Memory B cell (primary cell): Measurements from ENCODE around the gene GFPT1.

Experiments
- ATAC-seq: fragments of 150-1000 bp; cut with Tn5 transposase; 2 replicates; pipeline ENCODE4 v1.10.0; 2021; ENCODE audit warnings: low read depth, mild to moderate bottlenecking, moderate library complexity
- DNase-seq, 2 donors: peaks; one replicate each; pipeline ENCODE4 v3.0.0; 2022; ENCODE audit warnings: low spot score in 2 of 2
- H3K27ac Mint-ChIP-seq: one replicate; pipeline ENCODE4 v1.8.0; 2022; ENCODE audit warnings: mild to moderate bottlenecking, moderate library complexity, mixed read lengths
- H3K27me3 Mint-ChIP-seq: one replicate; pipeline ENCODE4 v1.8.0; 2022; ENCODE audit warnings: mixed read lengths
- H3K36me3 Mint-ChIP-seq: one replicate; pipeline ENCODE4 v1.8.0; 2022; ENCODE audit warnings: mild to moderate bottlenecking, mixed read lengths
- H3K4me1 Mint-ChIP-seq: one replicate; pipeline ENCODE4 v1.8.0; 2022; ENCODE audit warnings: mixed read lengths
- H3K4me3 Mint-ChIP-seq: one replicate; pipeline ENCODE4 v1.8.0; 2022; ENCODE audit warnings: mild to moderate bottlenecking, moderate library complexity, mixed read lengths
- H3K9me3 Mint-ChIP-seq: one replicate; pipeline ENCODE4 v1.8.0; 2022; ENCODE audit warnings: mixed read lengths

GFPT1 gene

GRCh38 chr2:69305166-69305565, 81.9 kb downstream of the GFPT1 start:
- H3K9me3 Mint-ChIP-seq: no peaks in the 10 kb centered on the region
- no peak overlapping the region for H3K4me3 Mint-ChIP-seq
- H3K27me3 Mint-ChIP-seq: peaks cover 7% of the 10 kb centered on the region
- DNase-seq (no peak), ATAC-seq (no peak)
- H3K36me3 Mint-ChIP-seq: peaks cover 3% of the 10 kb centered on the region
- no peak overlapping the region for H3K27ac Mint-ChIP-seq
- H3K4me1 Mint-ChIP-seq: peaks cover 28% of the 10 kb centered on the region

GRCh38 chr2:69304656-69305055, 82.4 kb downstream of the GFPT1 start:
- peaks cover 3% of the 10 kb centered on the region for H3K36me3 Mint-ChIP-seq
- no peaks in the 10 kb centered on the region for H3K9me3 Mint-ChIP-seq
- ATAC-seq (no peak), DNase-seq (no peak)
- peaks cover 8% of the 10 kb centered on the region for H3K27me3 Mint-ChIP-seq
- no peak overlapping the region for H3K27ac Mint-ChIP-seq
- peaks cover 25% of the 10 kb centered on the region for H3K4me1 Mint-ChIP-seq
- H3K4me3 Mint-ChIP-seq: no peak overlapping the region

DNA sequence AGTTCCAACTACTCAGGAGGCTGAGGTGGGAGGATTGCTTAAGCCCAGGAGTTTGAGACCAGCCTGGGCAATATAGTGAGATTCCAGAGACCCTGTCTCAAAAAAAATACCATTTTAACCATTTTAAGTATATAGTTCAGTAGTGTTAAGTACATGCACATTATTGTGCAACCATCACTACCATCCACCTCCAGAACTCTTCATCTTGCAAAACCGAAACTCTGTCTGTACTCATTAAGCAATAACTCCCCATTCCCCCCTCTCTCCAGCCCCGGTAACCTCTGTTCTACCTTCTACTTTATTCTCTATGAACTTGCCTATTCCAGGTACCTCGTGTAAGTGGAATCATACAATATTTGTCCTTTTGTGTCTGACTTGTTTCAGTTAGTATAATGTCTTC, 86.4 kb downstream of the GFPT1 start:
- Mint-ChIP-seq H3K4me1 (no peaks in the 10 kb centered on the region), H3K27ac (no peak overlapping the region), H3K4me3 (no peak overlapping the region), H3K9me3 (no peaks in the 10 kb centered on the region), H3K36me3 (peaks cover 3% of the 10 kb centered on the region), H3K27me3 (peaks cover 10% of the 10 kb centered on the region)
- DNase-seq (no peak), ATAC-seq (no peak)

DNA sequence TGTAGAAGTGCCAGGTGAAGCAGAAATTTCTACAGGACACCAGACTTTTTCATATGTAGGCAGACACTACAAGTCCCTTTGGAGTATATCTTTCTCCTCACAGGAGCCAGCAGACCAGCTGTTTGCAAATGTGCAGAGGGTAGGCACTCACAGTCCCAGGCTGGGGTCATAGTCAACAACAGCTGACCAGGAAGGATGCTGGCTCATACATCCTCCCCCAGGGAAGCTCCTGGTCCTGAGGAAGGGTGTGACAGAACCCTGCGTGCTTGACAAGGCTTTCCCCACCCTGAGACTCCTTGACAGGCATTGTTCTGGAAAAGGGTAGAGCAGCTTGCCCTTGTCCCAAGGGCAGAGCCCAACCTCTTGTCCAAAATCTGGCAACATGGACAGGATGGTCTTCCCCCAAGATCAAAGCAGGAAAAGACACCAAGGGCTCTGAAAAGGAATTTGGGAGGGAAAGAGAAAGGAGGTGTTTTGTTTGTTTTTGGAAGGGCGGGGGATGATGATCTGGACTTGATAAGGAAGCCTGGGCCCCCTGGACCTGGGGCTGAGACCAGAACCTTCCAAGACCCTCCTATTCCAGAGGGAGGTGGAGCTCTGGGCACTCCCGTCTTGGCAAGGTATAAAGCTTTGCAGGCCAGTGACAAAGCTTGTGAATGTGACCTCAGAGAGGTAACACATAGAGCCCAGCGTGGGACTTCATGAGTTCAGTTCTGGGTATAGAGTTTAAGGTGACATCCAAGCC, 87.1 kb downstream of the GFPT1 start:
- Mint-ChIP-seq H3K9me3 (no peaks in the 10 kb centered on the region), H3K4me1 (no peaks in the 10 kb centered on the region), H3K4me3 (no peak overlapping the region), H3K27ac (no peak overlapping the region), H3K36me3 (peaks cover 3% of the 10 kb centered on the region), H3K27me3 (peaks cover 10% of the 10 kb centered on the region)
- no peak for DNase-seq
- no peak for ATAC-seq

GRCh38 chr2:69298862-69299261, 88.2 kb downstream of the GFPT1 start:
- H3K4me3 Mint-ChIP-seq: no peak overlapping the region
- peaks cover 4% of the 10 kb centered on the region for H3K36me3 Mint-ChIP-seq
- ATAC-seq (no peak), DNase-seq (no peak)
- H3K27ac Mint-ChIP-seq: no peak overlapping the region
- no peaks in the 10 kb centered on the region for H3K9me3 Mint-ChIP-seq
- H3K4me1 Mint-ChIP-seq: no peaks in the 10 kb centered on the region
- H3K27me3 Mint-ChIP-seq: peaks cover 12% of the 10 kb centered on the region

DNA sequence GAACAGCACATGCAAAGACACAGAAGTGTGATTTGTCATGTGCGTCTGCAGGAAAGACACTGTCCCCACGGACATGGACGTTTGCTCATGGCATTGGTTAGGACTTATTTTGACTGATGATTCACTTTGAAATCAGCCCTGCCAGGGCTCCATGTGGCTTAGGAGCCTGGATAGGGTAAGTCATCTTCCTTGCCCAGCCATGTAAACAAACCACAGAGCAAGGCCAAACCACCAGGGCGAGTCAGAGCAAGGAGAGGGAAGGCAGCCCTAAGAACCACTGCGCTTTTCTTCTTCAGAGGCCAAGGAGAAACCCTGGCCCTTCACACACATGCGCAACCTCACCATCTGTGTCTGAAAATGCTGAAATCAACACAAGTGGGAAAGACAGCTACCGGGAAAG, 88.8 kb downstream of the GFPT1 start:
- no peak for DNase-seq
- Mint-ChIP-seq H3K36me3 (peaks cover 4% of the 10 kb centered on the region), H3K27ac (no peak overlapping the region), H3K4me3 (no peak overlapping the region), H3K4me1 (no peaks in the 10 kb centered on the region), H3K27me3 (peaks cover 12% of the 10 kb centered on the region), H3K9me3 (no peaks in the 10 kb centered on the region)
- ATAC-seq: no peak

DNA sequence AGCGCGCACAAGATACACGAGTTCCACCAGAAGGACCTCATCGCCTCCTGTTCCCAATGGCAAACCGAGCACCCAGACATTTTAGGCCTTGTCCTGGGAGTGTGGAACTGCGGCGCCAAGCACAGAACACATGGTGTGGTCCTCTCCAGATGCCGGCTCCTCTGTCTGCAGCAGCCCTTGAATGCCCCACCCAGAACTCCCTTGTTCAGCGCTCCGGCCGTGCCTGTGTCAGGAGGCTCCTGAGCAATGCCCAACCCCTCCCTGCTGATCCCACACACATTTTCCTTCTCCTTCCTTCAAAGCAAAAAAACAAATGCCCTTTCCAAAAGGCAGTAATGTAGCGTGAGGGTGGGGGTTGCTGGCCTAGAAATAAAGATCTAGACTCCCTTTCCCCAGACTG, 89.8 kb downstream of the GFPT1 start:
- Mint-ChIP-seq H3K4me1 (no peaks in the 10 kb centered on the region), H3K27ac (no peak overlapping the region), H3K4me3 (no peak overlapping the region), H3K9me3 (no peaks in the 10 kb centered on the region), H3K27me3 (peaks cover 11% of the 10 kb centered on the region), H3K36me3 (peaks cover 4% of the 10 kb centered on the region)
- DNase-seq (no peak), ATAC-seq (no peak)

DNA sequence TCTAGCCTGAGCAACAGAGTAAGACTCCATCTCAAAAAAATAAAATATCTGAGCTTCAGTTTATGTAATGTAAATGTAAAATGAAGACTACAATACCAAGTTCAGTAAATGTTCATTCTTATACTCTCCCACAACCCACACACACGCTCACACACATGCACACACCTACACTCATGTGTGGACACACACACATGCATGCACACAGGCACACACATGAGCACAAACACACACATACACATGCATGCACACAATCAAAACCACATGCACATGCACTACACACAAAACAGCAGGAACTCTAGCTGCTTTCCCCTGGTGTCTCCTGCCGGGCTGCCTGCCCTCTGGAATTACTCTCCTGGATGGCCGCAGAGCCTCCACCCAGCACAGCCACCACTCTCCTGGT, 90.6 kb downstream of the GFPT1 start:
- no peaks in the 10 kb centered on the region for H3K4me1 Mint-ChIP-seq
- peaks cover 11% of the 10 kb centered on the region for H3K27me3 Mint-ChIP-seq
- H3K27ac Mint-ChIP-seq: no peak overlapping the region
- ATAC-seq: no peak
- H3K36me3 Mint-ChIP-seq: peaks cover 4% of the 10 kb centered on the region
- H3K4me3 Mint-ChIP-seq: no peak overlapping the region
- DNase-seq: no peak
- H3K9me3 Mint-ChIP-seq: no peaks in the 10 kb centered on the region

DNA sequence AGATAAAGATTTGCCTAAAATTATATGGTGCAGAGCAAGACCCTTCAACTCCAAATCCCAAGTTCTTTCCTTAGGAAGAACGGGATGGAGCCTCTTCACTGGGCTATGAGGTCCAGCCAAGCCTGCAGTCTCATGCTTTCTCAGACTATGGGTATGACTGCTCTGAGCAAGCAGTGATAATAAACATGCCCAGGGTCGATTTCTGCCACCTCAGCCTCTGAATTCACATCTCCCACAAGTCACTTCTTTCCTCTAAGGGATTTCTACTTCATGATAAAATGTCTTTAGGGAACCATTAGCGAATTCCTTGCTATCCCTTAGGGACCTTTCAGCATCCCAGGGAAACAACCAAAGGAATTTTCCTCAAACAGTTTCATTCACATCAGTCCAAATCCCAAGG, 94.8 kb downstream of the GFPT1 start:
- H3K9me3 Mint-ChIP-seq: peaks cover 2% of the 10 kb centered on the region
- no peak overlapping the region for H3K27ac Mint-ChIP-seq
- DNase-seq (no peak), ATAC-seq (no peak)
- no peak overlapping the region for H3K4me3 Mint-ChIP-seq
- peaks cover 9% of the 10 kb centered on the region for H3K27me3 Mint-ChIP-seq
- H3K4me1 Mint-ChIP-seq: no peaks in the 10 kb centered on the region
- peaks cover 4% of the 10 kb centered on the region for H3K36me3 Mint-ChIP-seq

DNA sequence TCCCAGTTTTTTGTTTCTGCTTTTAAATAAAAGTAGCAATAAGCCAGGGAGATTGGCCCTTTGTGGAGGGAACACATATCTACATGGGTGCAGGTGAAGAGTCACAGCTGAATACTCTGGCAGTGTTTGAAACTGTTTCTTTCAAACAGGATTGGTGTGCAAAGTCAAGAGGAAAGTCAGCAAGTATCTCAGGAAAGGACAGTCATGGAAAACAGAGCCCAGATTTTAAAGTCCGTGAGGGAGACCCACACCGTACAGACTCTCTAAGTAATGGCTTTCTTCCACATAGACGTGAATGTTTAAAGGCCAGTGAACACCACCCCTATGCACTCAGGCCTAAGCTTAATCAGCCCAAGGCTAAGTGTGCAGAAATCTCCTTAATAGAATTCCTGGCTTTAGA, 95.3 kb downstream of the GFPT1 start:
- Mint-ChIP-seq H3K27me3 (peaks cover 9% of the 10 kb centered on the region), H3K4me1 (no peaks in the 10 kb centered on the region)

DNA sequence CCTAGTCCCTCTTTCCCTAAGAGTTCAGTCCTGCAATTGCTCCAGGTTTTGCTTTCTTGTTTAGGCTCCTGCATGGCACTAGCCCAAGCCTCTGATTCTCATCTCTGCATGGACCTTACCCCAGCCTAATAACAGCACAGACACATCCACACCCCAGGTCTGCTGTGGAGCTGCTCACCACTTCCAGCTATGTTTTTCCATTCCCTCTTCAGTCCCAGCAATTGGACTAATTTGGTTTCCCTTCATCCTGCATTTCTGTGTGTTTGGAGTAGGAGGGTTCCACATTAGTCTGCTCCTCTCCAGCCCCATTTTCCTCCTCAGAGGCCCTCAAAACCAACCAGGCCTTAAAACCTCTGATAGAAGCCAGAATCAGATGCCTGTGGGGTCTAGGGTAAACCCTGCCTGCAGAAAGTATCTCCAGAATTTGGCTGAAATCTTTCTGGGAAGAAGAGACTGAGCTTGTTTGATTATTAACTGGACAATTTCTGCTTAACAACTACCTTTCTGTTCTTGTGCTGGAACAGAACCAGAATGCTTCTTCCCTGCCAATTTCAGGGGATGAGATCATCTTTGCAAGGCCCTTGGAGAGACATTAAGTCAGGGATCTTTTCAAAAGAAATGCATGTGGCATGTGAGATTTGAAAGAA, 95.9 kb downstream of the GFPT1 start:
- Mint-ChIP-seq H3K4me1 (no peaks in the 10 kb centered on the region), H3K4me3 (no peak overlapping the region), H3K36me3 (peaks cover 4% of the 10 kb centered on the region), H3K27me3 (peaks cover 7% of the 10 kb centered on the region), H3K9me3 (peaks cover 2% of the 10 kb centered on the region), H3K27ac (no peak overlapping the region)
- DNase-seq (no peak), ATAC-seq (no peak)

More for the DNA sequence above, 95.3 kb downstream of the GFPT1 start:
- Mint-ChIP-seq H3K4me3 (no peak overlapping the region), H3K36me3 (peaks cover 4% of the 10 kb centered on the region), H3K9me3 (peaks cover 2% of the 10 kb centered on the region), H3K27ac (no peak overlapping the region)
- DNase-seq: no peak
- no peak for ATAC-seq

DNA sequence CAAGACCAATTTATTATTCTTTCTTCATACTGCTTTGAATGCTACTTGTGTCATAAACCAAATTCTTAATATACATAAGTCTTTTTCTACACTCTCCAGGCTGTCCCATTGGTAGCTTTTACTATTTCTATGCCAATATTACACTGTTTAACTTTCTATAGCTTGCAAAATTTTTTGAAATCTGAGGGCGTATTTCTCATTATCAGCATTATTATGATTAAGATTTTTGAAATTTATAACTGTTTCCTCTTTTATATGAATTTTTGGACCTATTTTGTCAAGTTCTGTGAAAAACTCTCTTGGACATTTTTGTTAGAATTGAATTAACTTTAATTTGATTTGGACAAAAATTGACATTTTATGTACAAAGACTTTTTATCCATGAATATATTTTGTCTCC, 98.6 kb downstream of the GFPT1 start:
- Mint-ChIP-seq H3K4me1 (no peaks in the 10 kb centered on the region), H3K27me3 (no peaks in the 10 kb centered on the region)

GRCh38 chr2:69287544-69287943, 99.5 kb downstream of the GFPT1 start:
- no peak overlapping the region for H3K27ac Mint-ChIP-seq

More for the DNA sequence above, 98.6 kb downstream of the GFPT1 start:
- no peak overlapping the region for H3K27ac Mint-ChIP-seq
- H3K9me3 Mint-ChIP-seq: peaks cover 2% of the 10 kb centered on the region
- H3K4me3 Mint-ChIP-seq: no peak overlapping the region
- ATAC-seq (no peak), DNase-seq (no peak)
- H3K36me3 Mint-ChIP-seq: no peaks in the 10 kb centered on the region

GRCh38 chr2:69285379-69285894, 101.6 kb downstream of the GFPT1 start:
- no peak for ATAC-seq
- Mint-ChIP-seq H3K27me3 (peaks cover 2% of the 10 kb centered on the region), H3K9me3 (peaks cover 2% of the 10 kb centered on the region), H3K36me3 (no peaks in the 10 kb centered on the region), H3K4me1 (no peaks in the 10 kb centered on the region), H3K4me3 (no peak overlapping the region), H3K27ac (no peak overlapping the region)
- no peak for DNase-seq

More at GRCh38 chr2:69287544-69287943, 99.5 kb downstream of the GFPT1 start:
- no peaks in the 10 kb centered on the region for H3K4me1 Mint-ChIP-seq
- H3K9me3 Mint-ChIP-seq: peaks cover 2% of the 10 kb centered on the region
- no peak for DNase-seq
- H3K27me3 Mint-ChIP-seq: no peaks in the 10 kb centered on the region
- H3K36me3 Mint-ChIP-seq: no peaks in the 10 kb centered on the region
- H3K4me3 Mint-ChIP-seq: no peak overlapping the region
- no peak for ATAC-seq
